ENCODE results near the gene IQGAP1.

The IQGAP1 gene

DNA sequence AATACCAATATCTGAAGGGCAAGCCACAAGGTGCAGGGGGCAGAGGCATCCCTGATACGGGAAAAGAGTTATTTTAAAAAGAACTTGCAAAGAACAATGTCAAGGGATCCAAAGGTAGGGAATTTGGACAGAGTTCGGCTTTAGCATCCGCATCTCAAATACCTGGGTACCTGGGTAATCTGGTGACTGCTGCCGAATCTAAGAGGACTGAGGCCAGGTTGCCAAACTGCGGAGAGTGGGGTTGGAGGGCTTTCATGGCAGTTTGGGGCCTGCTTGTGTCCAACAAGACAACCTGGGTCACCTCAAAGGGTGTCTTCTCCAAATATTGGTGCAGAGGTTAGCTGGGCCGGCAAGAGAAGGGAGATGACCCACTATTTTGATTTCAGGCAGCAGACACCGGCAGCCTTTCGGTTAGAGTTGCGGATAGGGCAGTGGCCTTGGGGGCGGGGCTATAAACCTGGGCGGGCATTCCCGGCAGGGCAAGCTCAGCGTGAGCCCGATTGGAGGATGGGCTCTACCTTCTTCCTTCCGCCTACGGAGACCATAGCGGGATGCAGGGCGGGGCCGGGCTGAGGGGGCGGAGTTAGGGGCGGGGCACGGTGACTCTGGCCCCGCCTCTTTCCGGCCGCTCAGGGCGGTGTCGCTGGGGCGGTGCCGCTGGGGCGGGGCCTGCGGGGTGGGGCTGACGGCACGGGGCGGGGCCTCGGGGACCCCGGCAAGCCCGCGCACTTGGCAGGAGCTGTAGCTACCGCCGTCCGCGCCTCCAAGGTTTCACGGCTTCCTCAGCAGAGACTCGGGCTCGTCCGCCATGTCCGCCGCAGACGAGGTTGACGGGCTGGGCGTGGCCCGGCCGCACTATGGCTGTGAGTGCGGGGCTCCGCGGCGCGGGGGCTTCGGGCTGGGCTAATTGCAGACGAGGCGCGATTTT lies at the start of gene IQGAP1:
IQGAP1 (plus strand) TSS at position 709 of the 928 bp plus-strand sequence; CDS start at position 809, 100 bp downstream.
- ATAC-seq: peak; percentile 98
- TF ChIP-seq SNAI2 (CRISPR knock-in tag; IDR thresholded peaks at IDR 0.05) (no peak), CREB5 (CRISPR knock-in tag; IDR thresholded peaks at IDR 0.05; ENCODE audit: low read depth) (no peak), ARNTL (CRISPR knock-in tag; IDR thresholded peaks at IDR 0.05; ENCODE audit: borderline replicate concordance, low read depth) (no peak), ZNF565 (CRISPR knock-in tag; conservative IDR thresholded peaks at IDR 0.05; ENCODE audit: low read depth) (no peak), ZFP30 (CRISPR knock-in tag; IDR thresholded peaks at IDR 0.05) (no peak), TOX (CRISPR knock-in tag; IDR thresholded peaks at IDR 0.05; ENCODE audit: borderline replicate concordance) (no peak), CSDC2 (CRISPR knock-in tag; IDR thresholded peaks at IDR 0.05) (no peak), ISL1 (CRISPR knock-in tag; IDR thresholded peaks at IDR 0.05) (no peak), TCF4 (CRISPR knock-in tag; IDR thresholded peaks at IDR 0.05; ENCODE audit: borderline replicate concordance) (no peak), PATZ1 (CRISPR knock-in tag; IDR thresholded peaks at IDR 0.05; ENCODE audit: borderline replicate concordance) (no peak), PPARA (CRISPR knock-in tag; IDR thresholded peaks at IDR 0.05; ENCODE audit: borderline replicate concordance) (no peak), GLIS3 (CRISPR knock-in tag; IDR thresholded peaks at IDR 0.05) (no peak), ZNF70 (CRISPR knock-in tag; IDR thresholded peaks at IDR 0.05) (no peak), BACH2 (CRISPR knock-in tag; IDR thresholded peaks at IDR 0.05; ENCODE audit: borderline replicate concordance) (no peak)
- TF ChIP-seq, protein P1, sequence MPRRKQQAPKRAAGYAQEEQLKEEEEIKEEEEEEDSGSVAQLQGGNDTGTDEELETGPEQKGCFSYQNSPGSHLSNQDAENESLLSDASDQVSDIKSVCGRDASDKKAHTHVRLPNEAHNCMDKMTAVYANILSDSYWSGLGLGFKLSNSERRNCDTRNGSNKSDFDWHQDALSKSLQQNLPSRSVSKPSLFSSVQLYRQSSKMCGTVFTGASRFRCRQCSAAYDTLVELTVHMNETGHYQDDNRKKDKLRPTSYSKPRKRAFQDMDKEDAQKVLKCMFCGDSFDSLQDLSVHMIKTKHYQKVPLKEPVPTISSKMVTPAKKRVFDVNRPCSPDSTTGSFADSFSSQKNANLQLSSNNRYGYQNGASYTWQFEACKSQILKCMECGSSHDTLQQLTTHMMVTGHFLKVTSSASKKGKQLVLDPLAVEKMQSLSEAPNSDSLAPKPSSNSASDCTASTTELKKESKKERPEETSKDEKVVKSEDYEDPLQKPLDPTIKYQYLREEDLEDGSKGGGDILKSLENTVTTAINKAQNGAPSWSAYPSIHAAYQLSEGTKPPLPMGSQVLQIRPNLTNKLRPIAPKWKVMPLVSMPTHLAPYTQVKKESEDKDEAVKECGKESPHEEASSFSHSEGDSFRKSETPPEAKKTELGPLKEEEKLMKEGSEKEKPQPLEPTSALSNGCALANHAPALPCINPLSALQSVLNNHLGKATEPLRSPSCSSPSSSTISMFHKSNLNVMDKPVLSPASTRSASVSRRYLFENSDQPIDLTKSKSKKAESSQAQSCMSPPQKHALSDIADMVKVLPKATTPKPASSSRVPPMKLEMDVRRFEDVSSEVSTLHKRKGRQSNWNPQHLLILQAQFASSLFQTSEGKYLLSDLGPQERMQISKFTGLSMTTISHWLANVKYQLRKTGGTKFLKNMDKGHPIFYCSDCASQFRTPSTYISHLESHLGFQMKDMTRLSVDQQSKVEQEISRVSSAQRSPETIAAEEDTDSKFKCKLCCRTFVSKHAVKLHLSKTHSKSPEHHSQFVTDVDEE (CRISPR knock-in tag; IDR thresholded peaks at IDR 0.05): no peak

- ATAC-seq: no peak
- TF ChIP-seq ZNF565 (CRISPR knock-in tag; conservative IDR thresholded peaks at IDR 0.05; ENCODE audit: low read depth) (no peak), ZFP3 (CRISPR knock-in tag; IDR thresholded peaks at IDR 0.05) (no peak), ARNTL (CRISPR knock-in tag; IDR thresholded peaks at IDR 0.05; ENCODE audit: borderline replicate concordance, low read depth) (no peak), ZNF70 (CRISPR knock-in tag; IDR thresholded peaks at IDR 0.05) (no peak), OSR1 (CRISPR knock-in tag; IDR thresholded peaks at IDR 0.05) (no peak), ESRRG (CRISPR knock-in tag; IDR thresholded peaks at IDR 0.05) (no peak), ISL1 (CRISPR knock-in tag; IDR thresholded peaks at IDR 0.05) (no peak)
These were observed 49.5 kb upstream of the IQGAP1 start for GRCh38 chr15:90338532-90338931.

GRCh38 chr15:90340345-90340744 lies 47.7 kb upstream of the IQGAP1 start:
- no peak for TF ChIP-seq RARB (CRISPR knock-in tag; IDR thresholded peaks at IDR 0.05)
- TF ChIP-seq ZFP30 (CRISPR knock-in tag; IDR thresholded peaks at IDR 0.05): no peak
- no peak for TF ChIP-seq ARNTL (CRISPR knock-in tag; IDR thresholded peaks at IDR 0.05; ENCODE audit: borderline replicate concordance, low read depth)
- TF ChIP-seq SNAI2 (CRISPR knock-in tag; IDR thresholded peaks at IDR 0.05): no peak
- TF ChIP-seq ZNF565 (CRISPR knock-in tag; conservative IDR thresholded peaks at IDR 0.05; ENCODE audit: low read depth): no peak
- TF ChIP-seq, protein P1 (CRISPR knock-in tag; IDR thresholded peaks at IDR 0.05): no peak
- TF ChIP-seq PPARA (CRISPR knock-in tag; IDR thresholded peaks at IDR 0.05; ENCODE audit: borderline replicate concordance): no peak
- no peak for TF ChIP-seq TCF4 (CRISPR knock-in tag; IDR thresholded peaks at IDR 0.05; ENCODE audit: borderline replicate concordance)
- no peak for TF ChIP-seq ZC3H10 (CRISPR knock-in tag; IDR thresholded peaks at IDR 0.05)
- no peak for TF ChIP-seq ZFP3 (CRISPR knock-in tag; IDR thresholded peaks at IDR 0.05)
- ATAC-seq: no peak
